ENCODE data around the gene SUDS3.

SUDS3 gene

DNA sequence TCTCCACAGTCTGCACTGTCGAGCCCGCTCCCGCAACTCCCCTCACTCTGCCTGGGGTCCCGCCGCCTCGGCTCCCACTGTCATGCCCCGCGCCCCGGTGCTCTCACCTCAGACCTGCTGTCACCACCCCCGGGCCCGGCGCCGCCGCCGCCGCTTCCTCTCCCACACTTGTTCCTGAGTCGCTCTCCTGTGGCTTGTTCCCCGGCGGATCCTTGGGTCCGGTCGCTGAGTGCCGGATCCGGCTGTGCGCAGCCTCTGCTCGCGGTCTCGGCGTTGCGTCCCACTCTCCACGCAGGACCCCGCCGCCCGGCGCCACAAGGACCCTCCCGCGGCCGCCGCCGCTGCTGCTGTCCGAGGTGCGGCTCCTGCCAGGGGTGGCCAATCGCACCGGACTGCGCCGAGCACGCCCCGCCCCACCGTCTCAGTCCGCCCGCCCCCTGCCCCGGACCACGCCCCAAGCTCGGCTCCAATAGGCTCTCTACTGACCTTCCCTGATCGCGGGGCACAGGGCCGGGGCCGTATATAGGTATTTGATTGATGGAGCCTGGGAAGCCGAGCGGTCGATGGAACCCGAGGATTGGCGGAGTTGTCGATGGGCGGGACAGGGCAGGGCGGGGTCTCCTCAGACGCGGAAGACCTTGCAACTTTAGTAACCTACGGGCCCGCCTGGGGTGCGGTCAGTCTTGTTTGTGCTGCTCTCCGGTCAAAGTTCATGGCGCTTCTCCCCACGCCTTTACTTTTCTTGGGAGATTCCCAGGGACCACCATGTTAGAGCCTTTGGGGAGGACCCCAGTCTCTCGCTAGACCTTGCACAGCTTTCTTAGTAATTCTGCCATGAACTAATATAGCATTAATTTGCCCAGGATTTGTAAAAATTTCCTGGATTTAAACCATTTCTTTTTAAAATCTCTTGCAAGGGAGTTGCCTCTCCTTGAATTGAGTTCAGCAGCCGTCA, 3.5 kb upstream of the SUDS3 start, which contains the start of gene TAOK3:
Gene TAOK3 (minus strand): TSS at position 367 of the 955 bp plus-strand sequence. CDS start 117,340 bp downstream, outside the sequence.
- H3K4me1 ChIP-seq (ENCODE audit: control insufficient read depth in 2 of 2, insufficient read depth in 1 of 2, low read depth in 1 of 2, low read length in 2 of 2), result peaks cover 3 to 8% of the 10 kb centered on the region in 2 donors
- peaks cover 8 to 28% (median 19%) of the 10 kb centered on the region in 3 experiments for H3K27me3 ChIP-seq (ENCODE audit: control insufficient read depth in 3 of 3, insufficient read depth in 3 of 3, low read depth in 1 of 3, low read length in 3 of 3)
- H2BK15ac ChIP-seq (ENCODE audit: low read length), result no peak within 1 kb of the TSS
- H3K4me3 ChIP-seq (ENCODE audit: low read length in 2 of 2), result peak within 1 kb of the TSS; percentile 90 to 97
- no peak within 1 kb of the TSS for H2BK12ac ChIP-seq (ENCODE audit: low read length)
- WGBS, 2 donors (ENCODE audit: extremely low coverage in 2 of 2, insufficient read length in 2 of 2, insufficient replicate concordance in 1 of 2), result no CpG with 5 or more reads among the region's 75 CpGs
- H3K27ac ChIP-seq (replicated peaks; ENCODE audit: low read length), result no peak within 1 kb of the TSS
- H3K9me3 ChIP-seq (replicated peaks in 1 of 2; ENCODE audit: control insufficient read depth in 2 of 2, insufficient read depth in 1 of 2, low read depth in 1 of 2, low read length in 2 of 2), result no peaks in the 10 kb centered on the region
- no peaks in the 10 kb centered on the region for H3K36me3 ChIP-seq (replicated peaks in 1 of 2; ENCODE audit: control insufficient read depth in 2 of 2, insufficient read depth in 2 of 2, low read length in 2 of 2)
- H3K14ac ChIP-seq (ENCODE audit: low read length), result peak within 1 kb of the TSS; percentile 71
- peak within 1 kb of the TSS; percentile 99 for H2AFZ ChIP-seq (ENCODE audit: low read length)
- H2AK5ac ChIP-seq (ENCODE audit: low read depth, low read length), result no peak within 1 kb of the TSS
- H2BK5ac ChIP-seq (ENCODE audit: low read length), result peak within 1 kb of the TSS; percentile 53
- H4K91ac ChIP-seq (ENCODE audit: low read depth, low read length, poor library complexity), result no peak within 1 kb of the TSS
- H2BK120ac ChIP-seq (ENCODE audit: low read depth, low read length), result peak within 1 kb of the TSS; percentile 72
- peak; percentile 96 for DNase-seq (ENCODE audit: low spot score)
- peaks cover 3% of the 10 kb centered on the region for H3K79me1 ChIP-seq (ENCODE audit: low read depth, low read length)
- no peak within 1 kb of the TSS for H3K4ac ChIP-seq (ENCODE audit: low read length)
- H3K4me2 ChIP-seq (ENCODE audit: insufficient read depth, low read length, poor library complexity, severe bottlenecking), result peak within 1 kb of the TSS; percentile 100
- peak within 1 kb of the TSS; percentile 80 for H3K23ac ChIP-seq (ENCODE audit: low read depth, low read length, poor library complexity)
- H3K18ac ChIP-seq (ENCODE audit: low read length), result peak within 1 kb of the TSS; percentile 71
- H4K8ac ChIP-seq (ENCODE audit: low read depth, low read length), result no peak within 1 kb of the TSS
- H3K9ac ChIP-seq (ENCODE audit: low read depth, low read length, poor library complexity), result peak within 1 kb of the TSS; percentile 81

DNA sequence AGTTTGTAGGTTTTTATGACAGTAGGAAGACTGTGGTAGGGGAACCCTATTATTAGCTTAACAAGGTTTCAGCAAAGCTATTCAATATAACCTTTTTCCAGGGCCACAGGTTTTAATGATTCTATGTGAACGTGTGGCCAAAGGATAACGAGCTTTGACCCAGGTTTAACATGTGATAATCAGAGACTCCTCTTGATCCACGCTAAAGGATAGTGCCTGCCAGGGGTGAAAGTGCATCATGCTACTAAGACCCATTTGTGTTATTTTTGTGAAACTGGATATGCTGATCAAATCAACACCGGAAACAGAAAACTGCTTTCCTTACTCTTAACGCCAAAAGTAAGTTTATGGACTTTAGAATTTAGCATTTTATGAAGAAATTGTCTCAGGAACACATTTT, 2.7 kb upstream of the SUDS3 start:
- DNase-seq (ENCODE audit: low spot score), result no peak
- Histone ChIP-seq H3K14ac (ENCODE audit: low read length) (no peak overlapping the region), H3K9me3 (replicated peaks in 1 of 2; ENCODE audit: control insufficient read depth in 2 of 2, insufficient read depth in 1 of 2, low read depth in 1 of 2, low read length in 2 of 2) (no peaks in the 10 kb centered on the region)

DNA sequence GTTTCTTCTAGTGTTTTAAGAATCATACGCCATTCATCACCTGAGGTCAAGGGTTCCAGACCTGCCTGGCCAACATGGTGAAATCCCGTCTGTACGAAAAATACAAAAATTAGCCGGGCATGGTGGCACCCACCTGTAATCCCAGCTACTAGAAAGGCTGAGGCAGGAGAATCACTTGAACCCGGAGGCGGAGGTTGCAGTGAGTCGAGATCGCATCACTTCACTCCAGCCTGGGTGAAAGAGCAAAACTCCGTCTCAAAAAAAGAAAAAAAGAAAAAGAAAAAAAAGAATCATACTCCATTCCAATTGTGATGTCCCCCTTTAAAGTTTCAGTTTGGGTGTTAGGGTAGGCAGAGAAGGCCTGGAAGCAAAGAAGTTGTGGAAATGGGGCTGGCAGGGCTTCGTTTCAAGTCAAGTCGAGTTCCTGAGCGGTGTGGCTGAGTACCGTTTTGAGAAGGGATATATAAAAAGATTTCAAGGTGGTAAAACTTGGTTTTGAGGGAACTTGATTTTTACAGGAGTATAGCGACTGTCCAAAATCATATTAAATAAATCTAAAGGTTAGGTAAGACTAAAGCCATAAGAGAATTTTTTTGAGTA, 2.1 kb upstream of the SUDS3 start:
- Histone ChIP-seq H4K8ac (ENCODE audit: low read depth, low read length) (no peak overlapping the region), H3K27me3 (ENCODE audit: control insufficient read depth in 3 of 3, insufficient read depth in 3 of 3, low read depth in 1 of 3, low read length in 3 of 3) (peaks cover 8 to 28% (median 19%) of the 10 kb centered on the region in 3 experiments), H3K23ac (ENCODE audit: low read depth, low read length, poor library complexity) (no peak overlapping the region), H4K91ac (ENCODE audit: low read depth, low read length, poor library complexity) (no peak overlapping the region), H2BK12ac (ENCODE audit: low read length) (no peak overlapping the region), H3K9me3 (replicated peaks in 1 of 2; ENCODE audit: control insufficient read depth in 2 of 2, insufficient read depth in 1 of 2, low read depth in 1 of 2, low read length in 2 of 2) (no peaks in the 10 kb centered on the region), H2BK120ac (ENCODE audit: low read depth, low read length) (no peak overlapping the region), H3K36me3 (replicated peaks in 1 of 2; ENCODE audit: control insufficient read depth in 2 of 2, insufficient read depth in 2 of 2, low read length in 2 of 2) (peaks cover 0 to under 1% of the 10 kb centered on the region in 2 donors), H3K9ac (ENCODE audit: low read depth, low read length, poor library complexity) (no peak overlapping the region), H3K27ac (replicated peaks; ENCODE audit: low read length) (no peak overlapping the region), H2BK15ac (ENCODE audit: low read length) (no peak overlapping the region), H2BK5ac (ENCODE audit: low read length) (no peak overlapping the region), H3K4ac (ENCODE audit: low read length) (no peak overlapping the region), H2AK5ac (ENCODE audit: low read depth, low read length) (no peak overlapping the region), H3K4me3 (ENCODE audit: low read length in 2 of 2) (no peak overlapping the region), H2AFZ (ENCODE audit: low read length) (no peak overlapping the region), H3K4me1 (ENCODE audit: control insufficient read depth in 2 of 2, insufficient read depth in 1 of 2, low read depth in 1 of 2, low read length in 2 of 2) (peaks cover 3 to 8% of the 10 kb centered on the region in 2 donors), H3K4me2 (ENCODE audit: insufficient read depth, low read length, poor library complexity, severe bottlenecking) (no peak overlapping the region), H3K18ac (ENCODE audit: low read length) (no peak overlapping the region), H3K79me1 (ENCODE audit: low read depth, low read length) (peaks cover 5% of the 10 kb centered on the region), H3K14ac (ENCODE audit: low read length) (no peak overlapping the region)
- no CpG with 5 or more reads among the region's 14 CpGs for WGBS, 2 donors (ENCODE audit: extremely low coverage in 2 of 2, insufficient read length in 2 of 2, insufficient replicate concordance in 1 of 2)
- DNase-seq (ENCODE audit: low spot score), result no peak

More for the DNA sequence above, 2.7 kb upstream of the SUDS3 start:
- H3K79me1 ChIP-seq (ENCODE audit: low read depth, low read length), result peaks cover 3% of the 10 kb centered on the region
- H3K4me2 ChIP-seq (ENCODE audit: insufficient read depth, low read length, poor library complexity, severe bottlenecking), result no peak overlapping the region
- no peak overlapping the region for H3K9ac ChIP-seq (ENCODE audit: low read depth, low read length, poor library complexity)
- no peak overlapping the region for H2BK120ac ChIP-seq (ENCODE audit: low read depth, low read length)
- H2BK5ac ChIP-seq (ENCODE audit: low read length), result no peak overlapping the region
- WGBS, 2 donors (ENCODE audit: extremely low coverage in 2 of 2, insufficient read length in 2 of 2, insufficient replicate concordance in 1 of 2), result no CpG with 5 or more reads among the region's 5 CpGs
- H3K27ac ChIP-seq (replicated peaks; ENCODE audit: low read length), result no peak overlapping the region
- no peak overlapping the region for H4K91ac ChIP-seq (ENCODE audit: low read depth, low read length, poor library complexity)
- no peak overlapping the region for H2BK15ac ChIP-seq (ENCODE audit: low read length)
- peak overlapping the region; percentile 90 for H2AFZ ChIP-seq (ENCODE audit: low read length)
- H3K4ac ChIP-seq (ENCODE audit: low read length), result no peak overlapping the region
- no peak overlapping the region for H3K23ac ChIP-seq (ENCODE audit: low read depth, low read length, poor library complexity)
- no peak overlapping the region for H2BK12ac ChIP-seq (ENCODE audit: low read length)
- no peak overlapping the region for H4K8ac ChIP-seq (ENCODE audit: low read depth, low read length)
- no peak overlapping the region for H3K18ac ChIP-seq (ENCODE audit: low read length)
- H2AK5ac ChIP-seq (ENCODE audit: low read depth, low read length), result no peak overlapping the region
- peaks cover 8 to 28% (median 19%) of the 10 kb centered on the region in 3 experiments for H3K27me3 ChIP-seq (ENCODE audit: control insufficient read depth in 3 of 3, insufficient read depth in 3 of 3, low read depth in 1 of 3, low read length in 3 of 3)
- peak overlapping the region in 1 of 2 donors; percentile 90 for H3K4me3 ChIP-seq (ENCODE audit: low read length in 2 of 2)
- no peaks in the 10 kb centered on the region for H3K36me3 ChIP-seq (replicated peaks in 1 of 2; ENCODE audit: control insufficient read depth in 2 of 2, insufficient read depth in 2 of 2, low read length in 2 of 2)
- peaks cover 3 to 8% of the 10 kb centered on the region in 2 donors for H3K4me1 ChIP-seq (ENCODE audit: control insufficient read depth in 2 of 2, insufficient read depth in 1 of 2, low read depth in 1 of 2, low read length in 2 of 2)

DNA sequence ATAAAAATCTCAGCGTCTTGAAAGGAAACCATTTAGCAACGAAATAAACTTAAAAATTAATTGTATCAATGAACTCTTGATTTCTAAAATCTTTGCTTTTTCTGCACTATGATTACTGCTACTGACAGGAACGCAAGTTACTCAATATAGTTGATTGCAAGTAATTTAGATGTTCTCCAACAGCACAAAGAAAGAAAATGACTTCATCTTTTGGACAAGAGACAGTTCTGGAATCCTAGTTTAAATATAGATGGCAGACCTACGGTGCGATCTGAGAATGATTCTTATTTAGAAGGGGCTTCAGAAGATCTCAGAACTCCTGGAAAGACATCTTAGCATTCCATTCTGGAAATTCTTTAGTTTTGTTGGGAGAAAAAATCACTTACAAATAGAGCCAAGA, 1.4 kb upstream of the SUDS3 start:
- WGBS, 2 donors (ENCODE audit: extremely low coverage in 2 of 2, insufficient read length in 2 of 2, insufficient replicate concordance in 1 of 2), result no CpG with 5 or more reads among the region's 5 CpGs
- H2AFZ ChIP-seq (ENCODE audit: low read length), result no peak overlapping the region

More for the DNA sequence above, 1.4 kb upstream of the SUDS3 start:
- no peak overlapping the region for H3K18ac ChIP-seq (ENCODE audit: low read length)
- no peak overlapping the region for H2BK5ac ChIP-seq (ENCODE audit: low read length)
- H3K9me3 ChIP-seq (replicated peaks in 1 of 2; ENCODE audit: control insufficient read depth in 2 of 2, insufficient read depth in 1 of 2, low read depth in 1 of 2, low read length in 2 of 2), result no peaks in the 10 kb centered on the region
- no peak overlapping the region for H3K14ac ChIP-seq (ENCODE audit: low read length)
- H3K4me1 ChIP-seq (ENCODE audit: control insufficient read depth in 2 of 2, insufficient read depth in 1 of 2, low read depth in 1 of 2, low read length in 2 of 2), result peaks cover 3 to 8% of the 10 kb centered on the region in 2 donors
- H3K36me3 ChIP-seq (replicated peaks in 1 of 2; ENCODE audit: control insufficient read depth in 2 of 2, insufficient read depth in 2 of 2, low read length in 2 of 2), result peaks cover 3 to 7% of the 10 kb centered on the region in 2 donors
- H3K9ac ChIP-seq (ENCODE audit: low read depth, low read length, poor library complexity), result no peak overlapping the region
- H2BK15ac ChIP-seq (ENCODE audit: low read length), result no peak overlapping the region
- no peak overlapping the region for H3K4me2 ChIP-seq (ENCODE audit: insufficient read depth, low read length, poor library complexity, severe bottlenecking)
- H3K4ac ChIP-seq (ENCODE audit: low read length), result no peak overlapping the region
- H2BK120ac ChIP-seq (ENCODE audit: low read depth, low read length), result no peak overlapping the region
- H4K8ac ChIP-seq (ENCODE audit: low read depth, low read length), result no peak overlapping the region
- no peak overlapping the region for H2BK12ac ChIP-seq (ENCODE audit: low read length)
- no peak overlapping the region for H4K91ac ChIP-seq (ENCODE audit: low read depth, low read length, poor library complexity)
- no peak for DNase-seq (ENCODE audit: low spot score)
- H3K4me3 ChIP-seq (ENCODE audit: low read length in 2 of 2), result no peak overlapping the region
- no peak overlapping the region for H3K27ac ChIP-seq (replicated peaks; ENCODE audit: low read length)
- H3K27me3 ChIP-seq (ENCODE audit: control insufficient read depth in 3 of 3, insufficient read depth in 3 of 3, low read depth in 1 of 3, low read length in 3 of 3), result peaks cover 8 to 22% (median 19%) of the 10 kb centered on the region in 3 experiments
- H2AK5ac ChIP-seq (ENCODE audit: low read depth, low read length), result no peak overlapping the region
- peaks cover 7% of the 10 kb centered on the region for H3K79me1 ChIP-seq (ENCODE audit: low read depth, low read length)
- H3K23ac ChIP-seq (ENCODE audit: low read depth, low read length, poor library complexity), result no peak overlapping the region
